GM23338 (cell line): Measurements from ENCODE around the gene NHERF1. TPM values are rescaled to one million over a fixed set of nuclear protein-coding genes. Genes with fewer than 3 reads are reported as not detected.

Experiments used
- CTCF ChIP-seq, 2 experiments: fragments of 200-600 bp in 1 of 2; sonication (generic) in 1 of 2; conservative IDR thresholded peaks; 2 replicates each; pipeline versions ENCODE4 v1.5.1 to v1.6.1; 2016 to 2017; ENCODE audit warnings: antibody characterized with exemption in 2 of 2, low read depth in 2 of 2, mild to moderate bottlenecking in 2 of 2, moderate library complexity in 1 of 2
- ETS1 ChIP-seq: IDR thresholded peaks from 2 replicates; pipeline ENCODE4 v1.6.1; 2016; ENCODE audit warnings: antibody characterized with exemption
- EZH2 ChIP-seq: fragments of 200-600 bp; sonication (generic); IDR thresholded peaks from one replicate; pipeline ENCODE4 v1.8.0; 2017; ENCODE audit warnings: antibody characterized with exemption, mild to moderate bottlenecking, low read depth; ENCODE audit not compliant: unreplicated experiment
- JUNB ChIP-seq: IDR thresholded peaks from one replicate; pipeline ENCODE4 v1.6.1; 2016; ENCODE audit warnings: antibody characterized with exemption; ENCODE audit not compliant: unreplicated experiment
- NANOG ChIP-seq: IDR thresholded peaks from 2 replicates; pipeline ENCODE4 v1.6.1; 2016; ENCODE audit warnings: antibody characterized with exemption, borderline replicate concordance
- POLR2AphosphoS5 ChIP-seq: IDR thresholded peaks from 2 replicates; pipeline ENCODE4 v1.6.1; 2016; ENCODE audit warnings: antibody characterized with exemption, low read depth
- REST ChIP-seq: IDR thresholded peaks from one replicate; pipeline ENCODE4 v1.6.1; 2018; ENCODE audit warnings: antibody characterized with exemption; ENCODE audit not compliant: unreplicated experiment
- STAT1 ChIP-seq: IDR thresholded peaks from one replicate; pipeline ENCODE4 v1.6.1; 2016; ENCODE audit warnings: antibody characterized with exemption; ENCODE audit not compliant: unreplicated experiment
- ZNF331 ChIP-seq: fragments of 250-450 bp; sonication (Bioruptor Pico); IDR thresholded peaks from 2 replicates; pipeline ENCODE4 v1.5.0; 2020; ENCODE audit warnings: low read depth, mild to moderate bottlenecking, moderate library complexity
- ZNF462 ChIP-seq: fragments of 250-450 bp; sonication (Bioruptor Pico); IDR thresholded peaks from 2 replicates; pipeline ENCODE4 v1.5.0; 2020; ENCODE audit warnings: mild to moderate bottlenecking, moderate library complexity
- polyA plus RNA-seq: library from polyadenylated mRNA; unstranded; fragments of >200 nt; fragmentation: Nextera tagmentation; extraction: Ambion mirVana; gene quantifications from 2 replicates; pipeline ENCODE4 v1.2.1, GENCODE V29; 2016
- total RNA-seq: library from RNA; depleted of rRNA; stranded (reverse); fragments of >200 nt; shearing (Covaris generic); gene quantifications from 2 replicates; pipeline ENCODE4 v1.2.3, GENCODE V29; 2014

The NHERF1 gene
- total and polyA plus RNA-seq, 2 experiments from 2014 or later = 48.8 to 100 TPM

GRCh38 chr17:74728033-74728701 lies 20.3 kb upstream of the NHERF1 start (continued):
- TF ChIP-seq ZNF462 (CRISPR knock-in tag) = no peak
- no peak for TF ChIP-seq ZNF331 (CRISPR knock-in tag)
- no peak for TF ChIP-seq NANOG
- no peak for TF ChIP-seq EZH2
- no peak for TF ChIP-seq POLR2AphosphoS5
- no peak for TF ChIP-seq JUNB
- no peak for TF ChIP-seq CTCF (conservative IDR thresholded peaks at IDR 0.05; ENCODE audit: low read depth in 2 of 2)
- no peak for TF ChIP-seq ETS1
- TF ChIP-seq REST = no peak
- TF ChIP-seq STAT1 = no peak
